Rectal smooth muscle tissue (tissue), 1 donor: ENCODE data around the gene APOBEC3H.

ENCODE experiments used
- H3K27ac ChIP-seq: one replicate; pipeline ENCODE4 v1.7.0; 2013; ENCODE audit warnings: low read depth, low read length, inconsistent platforms
- H3K27me3 ChIP-seq: one replicate; pipeline ENCODE4 v1.7.0; 2013; ENCODE audit warnings: low read length; ENCODE audit not compliant: control insufficient read depth, insufficient read depth
- H3K36me3 ChIP-seq: one replicate; pipeline ENCODE4 v1.7.0; 2013; ENCODE audit warnings: low read length; ENCODE audit not compliant: control insufficient read depth, insufficient read depth
- H3K4me1 ChIP-seq: one replicate; pipeline ENCODE4 v1.7.0; 2013; ENCODE audit warnings: low read length; ENCODE audit not compliant: control insufficient read depth, insufficient read depth
- H3K4me3 ChIP-seq: one replicate; pipeline ENCODE4 v1.7.0; 2013; ENCODE audit warnings: low read length
- H3K9ac ChIP-seq: one replicate; pipeline ENCODE4 v1.7.0; 2013; ENCODE audit warnings: low read length

APOBEC3H gene

GRCh38 chr22:39149915-39150847, 53.1 kb downstream of the APOBEC3H start:
- Histone ChIP-seq H3K27ac (peak overlapping the region; percentile 91), H3K4me1 (peaks cover 29% of the 10 kb centered on the region), H3K4me3 (peak overlapping the region; percentile 94), H3K9ac (no peak overlapping the region), H3K36me3 (no peaks in the 10 kb centered on the region), H3K27me3 (no peaks in the 10 kb centered on the region)

- Histone ChIP-seq H3K9ac (no peak overlapping the region), H3K4me3 (peak overlapping the region; percentile 94), H3K4me1 (peaks cover 29% of the 10 kb centered on the region)
These were observed 53.8 kb downstream of the APOBEC3H start for GRCh38 chr22:39150848-39151215.

GRCh38 chr22:39151329-39151975, 54.4 kb downstream of the APOBEC3H start:
- Histone ChIP-seq H3K4me1 (peaks cover 23% of the 10 kb centered on the region), H3K36me3 (no peaks in the 10 kb centered on the region), H3K27me3 (no peaks in the 10 kb centered on the region), H3K9ac (no peak overlapping the region), H3K27ac (peak overlapping the region; percentile 91), H3K4me3 (peak overlapping the region; percentile 94)

More at GRCh38 chr22:39150848-39151215, 53.8 kb downstream of the APOBEC3H start:
- Histone ChIP-seq H3K27ac (peak overlapping the region; percentile 91), H3K36me3 (no peaks in the 10 kb centered on the region), H3K27me3 (no peaks in the 10 kb centered on the region)

DNA sequence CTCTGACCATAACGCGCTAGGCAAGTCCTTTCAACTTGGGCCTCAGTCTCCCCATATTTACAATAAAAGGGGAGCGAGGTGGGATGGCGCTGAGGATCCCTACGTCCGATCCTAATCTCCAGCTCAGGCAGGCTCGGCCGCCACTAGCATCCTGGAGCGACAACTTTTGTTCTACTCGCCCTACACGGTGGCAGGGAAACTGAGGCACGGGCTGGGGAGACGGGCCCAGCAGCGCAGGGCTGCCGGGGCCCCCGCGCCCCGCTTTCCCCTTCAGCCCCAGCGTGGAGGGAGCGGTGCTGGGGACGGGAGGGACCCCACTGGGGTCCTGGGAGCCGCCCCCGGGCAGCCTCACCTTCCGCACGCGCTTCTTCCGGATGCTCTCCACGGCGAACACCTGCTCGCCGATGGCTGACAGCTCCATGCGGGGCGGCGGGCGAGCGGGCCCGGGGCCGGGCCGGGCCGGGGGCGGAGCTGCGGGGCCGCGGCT, 55.0 kb downstream of the APOBEC3H start:
- Histone ChIP-seq H3K9ac (peak overlapping the region; percentile 76), H3K36me3 (no peaks in the 10 kb centered on the region), H3K4me1 (peaks cover 20% of the 10 kb centered on the region)

GRCh38 chr22:39152511-39153219, 55.6 kb downstream of the APOBEC3H start, which contains the start of gene CBX7:
Gene CBX7, minus strand, starts transcription at chr22:39152680. Its CDS starts 236 bp downstream, at chr22:39152444.
- Histone ChIP-seq H3K9ac (peak within 1 kb of the TSS; percentile 91), H3K27me3 (no peaks in the 10 kb centered on the region), H3K4me1 (peaks cover 16% of the 10 kb centered on the region), H3K4me3 (peak within 1 kb of the TSS; percentile 94), H3K27ac (peak within 1 kb of the TSS; percentile 96), H3K36me3 (no peaks in the 10 kb centered on the region)

More for the DNA sequence above, 55.0 kb downstream of the APOBEC3H start:
- Histone ChIP-seq H3K27ac (peak overlapping the region; percentile 91), H3K27me3 (no peaks in the 10 kb centered on the region), H3K4me3 (peak overlapping the region; percentile 94)

GRCh38 chr22:39153220-39153717, 56.2 kb downstream of the APOBEC3H start:
- H3K4me3 ChIP-seq: peak overlapping the region; percentile 93
- peak overlapping the region; percentile 96 for H3K27ac ChIP-seq
- H3K9ac ChIP-seq: peak overlapping the region; percentile 91
- H3K27me3 ChIP-seq: no peaks in the 10 kb centered on the region
- H3K36me3 ChIP-seq: no peaks in the 10 kb centered on the region
- H3K4me1 ChIP-seq: peaks cover 14% of the 10 kb centered on the region
